ENCODE data around the gene FCER1A.
"Not testable (repeated sequence)": the region's sequence is repeated elsewhere in the genome, so short reads cannot be mapped to it uniquely, and the experiment has no call there.

FCER1A gene

GRCh38 chr1:159342761-159343425 is 40.8 kb downstream of the FCER1A start:
- DNase-seq (ENCODE audit: low read depth) = no peak
- no peak overlapping the region for H3K4me3 ChIP-seq (replicated peaks; ENCODE audit: low read depth, low read length)
- no peak for TF ChIP-seq CTCF (IDR thresholded peaks at IDR 0.05; ENCODE audit: low read length, missing control alignments)

- DNase-seq (ENCODE audit: low read depth); H3K4me3 ChIP-seq (replicated peaks; ENCODE audit: low read depth, low read length): not testable (repeated sequence)
These were observed 47.2 kb downstream of the FCER1A start for GRCh38 chr1:159349374-159349773.

- DNase-seq (ENCODE audit: low read depth) = no peak
- H3K4me3 ChIP-seq (replicated peaks; ENCODE audit: low read depth, low read length) = no peak overlapping the region
- TF ChIP-seq CTCF (IDR thresholded peaks at IDR 0.05; ENCODE audit: low read length, missing control alignments) = no peak
These were observed 50.3 kb downstream of the FCER1A start for GRCh38 chr1:159352436-159352835.
